ENCODE results near the gene NUDT4. TPM values are rescaled to one million over a fixed set of nuclear protein-coding genes. Genes with fewer than 3 reads are reported as not detected.

Gene NUDT4
- total and polyA plus RNA-seq, 10 of the 15 experiments (the other 5 are each of a cell fraction or from before 2014, with no cell fraction given), result 26.6 to 91.6 (median 63.1) TPM

DNA sequence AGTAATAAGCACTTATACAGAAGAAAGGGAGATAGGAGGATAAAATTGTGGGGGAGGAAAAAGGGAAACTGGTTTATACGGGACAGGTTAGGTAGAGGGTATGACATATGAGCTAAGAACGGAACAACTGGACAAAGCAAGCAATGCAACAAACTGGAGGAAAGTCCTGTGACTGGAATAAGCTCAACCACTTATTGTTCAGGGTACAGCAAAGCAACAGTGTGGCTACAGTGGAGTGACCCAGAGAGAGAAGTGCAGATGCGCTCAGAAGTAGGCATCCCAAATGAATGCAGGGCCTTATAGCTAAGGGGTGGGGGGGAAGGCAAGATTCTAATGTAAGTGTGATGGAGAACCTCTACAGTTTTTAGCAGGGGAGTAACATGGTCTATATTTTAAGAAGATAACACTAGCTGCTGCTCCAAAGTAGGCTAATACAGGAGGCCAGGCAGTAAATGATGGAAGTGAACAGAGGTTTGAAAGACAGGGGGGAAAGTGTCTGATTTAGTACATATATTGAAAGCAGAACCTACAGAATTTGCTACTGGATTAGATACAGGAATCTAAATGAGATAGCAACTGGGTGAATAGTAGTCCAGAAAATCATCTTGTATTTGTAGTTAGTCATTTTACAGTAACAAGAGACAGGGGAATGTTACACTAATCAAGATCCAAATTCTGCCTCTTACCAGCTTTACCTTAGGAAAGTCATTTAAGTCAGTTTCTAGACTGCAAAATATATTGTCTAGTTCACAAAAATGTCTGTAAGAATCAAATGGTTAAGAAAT is 60.7 kb downstream of the NUDT4 start:
- ATAC-seq, result 0 out of 3 replicates have a peak, but pooled peaks have one; percentile 0
- H3K27me3 ChIP-seq (replicated peaks in 1 of 2; ENCODE audit: control insufficient read depth in 2 of 2, insufficient read depth in 2 of 2, low read length in 1 of 2), result no peaks in the 10 kb centered on the region
- FAIRE-seq, result no peak
- peak overlapping the region; percentile 83 for H3K4me3 ChIP-seq
- H3K36me3 ChIP-seq (ENCODE audit: control insufficient read depth in 2 of 2, insufficient read depth in 2 of 2, low read length in 1 of 2), result no peaks in the 10 kb centered on the region
- no peak for DNase-seq (ENCODE audit: low read depth, low spot score)
- ChIA-PET CTCF (interaction anchor here (0.6 to 9.6 kb wide), 13 partner anchors 10 to 864 kb away, joined by 3 to 163 read pairs (median 7); partner anchors contain the start of gene MRPL42), SMC1A (ENCODE audit: uncharacterized antibody, unreplicated experiment) (interaction anchor here (0.7 to 7.1 kb wide), 17 partner anchors 8 to 664 kb away, joined by 3 to 86 read pairs (median 5); no protein-coding TSS in a partner anchor), POLR2A (interaction anchor here (0.6 to 6.1 kb wide), 10 partner anchors 10 to 84 kb away, joined by 3 to 65 read pairs (median 4); no protein-coding TSS in a partner anchor), RAD21 (ENCODE audit: unreplicated experiment) (interaction anchor here (0.7 to 6.3 kb wide), 15 partner anchors 9 to 664 kb away, joined by 3 to 145 read pairs (median 5); partner anchors contain the start of gene MRPL42)
- H4K20me1 ChIP-seq (ENCODE audit: control insufficient read depth, insufficient read depth), result no peaks in the 10 kb centered on the region
- H3K9me3 ChIP-seq (replicated peaks; ENCODE audit: control insufficient read depth, insufficient read depth, low read length), result no peaks in the 10 kb centered on the region
- peak overlapping the region; percentile 86 for H3K4me2 ChIP-seq (ENCODE audit: control insufficient read depth, insufficient read depth)
- in situ Hi-C loops (cut with MboI), result no loop called here
- peaks cover 89% of the 10 kb centered on the region for H3K79me2 ChIP-seq (ENCODE audit: control insufficient read depth, insufficient read depth, low read length)
- intact Hi-C loops (cut with micrococcal nuclease; ENCODE audit: unreplicated experiment), result no loop called here
- H3K9ac ChIP-seq (ENCODE audit: control insufficient read depth, insufficient read depth, low read length), result peak overlapping the region; percentile 27
- TF ChIP-seq CREM (IDR thresholded peaks at IDR 0.05; ENCODE audit: low read depth), result no peak
- TF ChIP-seq, protein P1, sequence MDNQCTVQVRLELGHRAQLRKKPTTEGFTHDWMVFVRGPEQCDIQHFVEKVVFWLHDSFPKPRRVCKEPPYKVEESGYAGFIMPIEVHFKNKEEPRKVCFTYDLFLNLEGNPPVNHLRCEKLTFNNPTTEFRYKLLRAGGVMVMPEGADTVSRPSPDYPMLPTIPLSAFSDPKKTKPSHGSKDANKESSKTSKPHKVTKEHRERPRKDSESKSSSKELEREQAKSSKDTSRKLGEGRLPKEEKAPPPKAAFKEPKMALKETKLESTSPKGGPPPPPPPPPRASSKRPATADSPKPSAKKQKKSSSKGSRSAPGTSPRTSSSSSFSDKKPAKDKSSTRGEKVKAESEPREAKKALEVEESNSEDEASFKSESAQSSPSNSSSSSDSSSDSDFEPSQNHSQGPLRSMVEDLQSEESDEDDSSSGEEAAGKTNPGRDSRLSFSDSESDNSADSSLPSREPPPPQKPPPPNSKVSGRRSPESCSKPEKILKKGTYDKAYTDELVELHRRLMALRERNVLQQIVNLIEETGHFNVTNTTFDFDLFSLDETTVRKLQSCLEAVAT (IDR thresholded peaks at IDR 0.05), result 0 out of 2 replicates have a peak, but pooled peaks have one; percentile 21
- no peak for TF ChIP-seq MTA3 (IDR thresholded peaks at IDR 0.05; ENCODE audit: borderline replicate concordance, low read length)
- peak overlapping the region; percentile 81 for H3K27ac ChIP-seq (ENCODE audit: control insufficient read depth, insufficient read depth)
- peaks cover 22% of the 10 kb centered on the region for H3K4me1 ChIP-seq (ENCODE audit: control insufficient read depth, insufficient read depth, low read length)
- no peak overlapping the region for H2AFZ ChIP-seq (ENCODE audit: control insufficient read depth, low read depth, low read length)
- no TSS peak for BruUV-seq (replicated peaks)
- WGBS (ENCODE audit: insufficient coverage, insufficient replicate concordance, low lambda C conversion rate, missing lambda C conversion rate), result 4% methylated on average over 3 of the region's 3 CpGs

All from GM12878 (cell line).